T47D (cell line): ENCODE results near the gene ZNF618.

Source experiments
- DNase-seq, 2 experiments: peaks; one replicate each; pipeline versions ENCODE4 v3.0.0 to v3.0.0-alpha.2; 2011 to 2012; ENCODE audit warnings: low read depth in 1 of 2, low spot score in 1 of 2
- JUND ChIP-seq: IDR thresholded peaks from 2 replicates; pipeline ENCODE4 v1.6.1; 2012; ENCODE audit warnings: low read depth
- in situ Hi-C: cut with HindIII; loops from 2 replicates; pipeline ENCODE4 v1.10.0; 2016; ENCODE audit warnings: low sequenced_read_pairs, low pct_unique_long_range_greater_than_20kb

Gene ZNF618

GRCh38 chr9:113872485-113873143 lies 3.5 kb upstream of the ZNF618 start:
- in situ Hi-C loops, result no loop called here
- no peak for TF ChIP-seq JUND

GRCh38 chr9:113873446-113873845 lies 2.7 kb upstream of the ZNF618 start:
- no peak for DNase-seq
- in situ Hi-C loops, result no loop called here
- TF ChIP-seq JUND, result no peak

More at GRCh38 chr9:113872485-113873143, 3.5 kb upstream of the ZNF618 start:
- DNase-seq, result no peak

GRCh38 chr9:113873926-113874325 lies 2.2 kb upstream of the ZNF618 start:
- in situ Hi-C loops, result no loop called here
- no peak for DNase-seq
- TF ChIP-seq JUND, result no peak

- no peak for TF ChIP-seq JUND
- DNase-seq, result no peak
- in situ Hi-C loops, result no loop called here
Observed at GRCh38 chr9:113875459-113876150, 504 bp upstream of the ZNF618 start.

- DNase-seq, result no peak
- in situ Hi-C loops, result no loop called here
- no peak for TF ChIP-seq JUND
Observed at GRCh38 chr9:113876993-113877368, 872 bp downstream of the ZNF618 start.

GRCh38 chr9:113879318-113879717 lies 3.2 kb downstream of the ZNF618 start:
- no peak for DNase-seq
- in situ Hi-C loops, result no loop called here
- no peak for TF ChIP-seq JUND

GRCh38 chr9:113879911-113880310 lies 3.8 kb downstream of the ZNF618 start:
- no peak for DNase-seq
- in situ Hi-C loops, result no loop called here
- TF ChIP-seq JUND, result no peak

- TF ChIP-seq JUND, result no peak
- DNase-seq, result no peak
- in situ Hi-C loops, result no loop called here
Observed at GRCh38 chr9:113882181-113882580, 6.1 kb downstream of the ZNF618 start.

- no peak for TF ChIP-seq JUND
- DNase-seq, result no peak
- in situ Hi-C loops, result no loop called here
Observed at GRCh38 chr9:113882636-113883164, 6.6 kb downstream of the ZNF618 start.

GRCh38 chr9:113885183-113886025 lies 9.3 kb downstream of the ZNF618 start:
- in situ Hi-C loops, result no loop called here
- no peak for DNase-seq
- no peak for TF ChIP-seq JUND

GRCh38 chr9:113886026-113886369 lies 9.9 kb downstream of the ZNF618 start:
- in situ Hi-C loops, result no loop called here
- TF ChIP-seq JUND, result no peak
- DNase-seq, result no peak

GRCh38 chr9:113886466-113886865 lies 10.4 kb downstream of the ZNF618 start:
- in situ Hi-C loops, result no loop called here
- DNase-seq, result no peak
- TF ChIP-seq JUND, result no peak

GRCh38 chr9:113886933-113887332 lies 10.8 kb downstream of the ZNF618 start:
- in situ Hi-C loops, result no loop called here
- TF ChIP-seq JUND, result no peak
- DNase-seq, result no peak
